ENCODE measurements around the gene TERT. TPM values are rescaled to one million over a fixed set of nuclear protein-coding genes. Genes with fewer than 3 reads are reported as not detected.

TERT gene
- total and polyA plus RNA-seq, 2 of the 8 experiments (the other 6 are each of a cell fraction or from before 2014, with no cell fraction given) = 13.1 to 23.1 TPM

- peaks cover 0 to 11% of the 10 kb centered on the region in 2 experiments for H4K20me1 ChIP-seq (replicated peaks in 1 of 2; ENCODE audit: control insufficient read depth in 1 of 2, insufficient read depth in 2 of 2, low read length in 2 of 2)
- H3K9ac ChIP-seq (replicated peaks in 1 of 4; ENCODE audit: extremely low read depth in 1 of 4, low read depth in 3 of 4, low read length in 3 of 4) = no peak overlapping the region
- H3K9me3 ChIP-seq (ENCODE audit: insufficient read depth in 2 of 2, low read depth in 1 of 2, low read length in 1 of 2) = peaks cover 9 to 17% of the 10 kb centered on the region in 2 experiments
- no peak overlapping the region for H3K4ac ChIP-seq (replicated peaks; ENCODE audit: insufficient read length, low read depth, low read length)
- TF ChIP-seq ASH2L (IDR thresholded peaks at IDR 0.05; ENCODE audit: low read length) (no peak), SIN3A (conservative IDR thresholded peaks at IDR 0.05 in 1 of 2, IDR thresholded peaks at IDR 0.05 in 1 of 2; ENCODE audit: low read depth in 1 of 2, low read length in 2 of 2) (no peak), SAP30 (IDR thresholded peaks at IDR 0.05; ENCODE audit: insufficient read depth, insufficient replicate concordance, low read length) (no peak), ZNF274 (IDR thresholded peaks at IDR 0.05; ENCODE audit: borderline replicate concordance, extremely low read depth, low read length) (no peak), CEBPB (IDR thresholded peaks at IDR 0.05; ENCODE audit: low read depth, low read length) (no peak), HDAC6 (IDR thresholded peaks at IDR 0.05; ENCODE audit: low read depth, low read length) (no peak), EP300 (IDR thresholded peaks at IDR 0.05; ENCODE audit: borderline replicate concordance in 1 of 2, low read depth in 2 of 2, low read length in 2 of 2) (no peak), RBBP5 (IDR thresholded peaks at IDR 0.05; ENCODE audit: borderline replicate concordance, low read depth, low read length) (no peak)
- no peak overlapping the region for H2BK15ac ChIP-seq (ENCODE audit: low read length)
- no peak overlapping the region for H2BK12ac ChIP-seq (ENCODE audit: low read depth, low read length)
- no peak overlapping the region for H3K4me2 ChIP-seq (ENCODE audit: insufficient read depth in 1 of 2, low read depth in 2 of 2, low read length in 2 of 2)
- no peaks in the 10 kb centered on the region for H3K23me2 ChIP-seq (ENCODE audit: low read depth, low read length)
- H4K91ac ChIP-seq (replicated peaks; ENCODE audit: insufficient read length, low read length) = no peak overlapping the region
- DNase-seq (ENCODE audit: low read depth in 1 of 2, low spot score in 2 of 2) (no peak), FAIRE-seq (no peak)
- peaks cover 0 to 11% (median 3%) of the 10 kb centered on the region in 4 experiments; a peak in 6 of 8 replicates for H3K36me3 ChIP-seq (ENCODE audit: control insufficient read depth in 2 of 4, insufficient read depth in 4 of 4, low read length in 3 of 4)
- H3K14ac ChIP-seq (ENCODE audit: insufficient read length) = no peak overlapping the region
- CTCF ChIA-PET (ENCODE audit: partially characterized antibody) = interaction anchor here (0.7 to 1.2 kb wide), 3 partner anchors 26 to 152 kb away, joined by 3 to 4 read pairs (median 3); no protein-coding TSS in a partner anchor
- H2AK5ac ChIP-seq (ENCODE audit: low read depth, low read length) = no peak overlapping the region
- H3K4me1 ChIP-seq (replicated peaks in 1 of 4; ENCODE audit: control insufficient read depth in 3 of 4, insufficient read depth in 4 of 4, low read length in 3 of 4) = no peaks in the 10 kb centered on the region; a peak in 1 of 7 replicates
- no peak overlapping the region for H3K4me3 ChIP-seq (ENCODE audit: extremely low read depth in 1 of 4, insufficient read depth in 2 of 4, low read depth in 3 of 4, low read length in 4 of 4)
- H2BK20ac ChIP-seq (ENCODE audit: low read length) = no peak overlapping the region
- H4K8ac ChIP-seq (ENCODE audit: extremely low read depth, insufficient read depth, low read length) = peak overlapping the region; percentile 68; the same call in 1 of the 2 replicates
- no peak overlapping the region for H3K56ac ChIP-seq (replicated peaks; ENCODE audit: insufficient read length, low read depth, low read length)
- WGBS, 2 experiments (ENCODE audit: extremely low coverage in 1 of 2, insufficient coverage in 1 of 2, insufficient read length in 1 of 2, insufficient replicate concordance in 2 of 2, low coverage in 1 of 2, low lambda C conversion rate in 2 of 2, missing lambda C conversion rate in 1 of 2) = 85% methylated on average over 14 of the region's 23 CpGs; no CpG with 5 or more reads in 1 of the 2 experiments
- POLR2A ChIA-PET (ENCODE audit: partially characterized antibody) = no interaction called here
- no peak overlapping the region for H3K18ac ChIP-seq (ENCODE audit: extremely low read depth, low read length)
- H3K27me3 ChIP-seq (replicated peaks in 1 of 4; ENCODE audit: control insufficient read depth in 3 of 4, extremely low read depth in 1 of 4, insufficient read depth in 3 of 4, low read length in 3 of 4) = no peaks in the 10 kb centered on the region
- no peak overlapping the region for H2AFZ ChIP-seq (ENCODE audit: low read length)
- H3K79me1 ChIP-seq (ENCODE audit: low read depth, low read length) = no peaks in the 10 kb centered on the region
- H3K27ac ChIP-seq (ENCODE audit: low read depth, low read length) = no peak overlapping the region
- no peak overlapping the region for H2BK5ac ChIP-seq (ENCODE audit: low read depth, low read length)
- no peak overlapping the region for H2BK120ac ChIP-seq (replicated peaks; ENCODE audit: low read depth, low read length)
- no peaks in the 10 kb centered on the region for H3K79me2 ChIP-seq (ENCODE audit: control insufficient read depth in 1 of 2, insufficient read depth in 2 of 2, low read length in 2 of 2)
- no peak overlapping the region for H4K5ac ChIP-seq (ENCODE audit: insufficient read length, low read depth, low read length)
- no peak overlapping the region for H3K23ac ChIP-seq (ENCODE audit: insufficient read length)
Measured at GRCh38 chr5:1256776-1257175, 38.1 kb downstream of the TERT start.
